ENCODE measurements around the gene TRAPPC2L.

DNA sequence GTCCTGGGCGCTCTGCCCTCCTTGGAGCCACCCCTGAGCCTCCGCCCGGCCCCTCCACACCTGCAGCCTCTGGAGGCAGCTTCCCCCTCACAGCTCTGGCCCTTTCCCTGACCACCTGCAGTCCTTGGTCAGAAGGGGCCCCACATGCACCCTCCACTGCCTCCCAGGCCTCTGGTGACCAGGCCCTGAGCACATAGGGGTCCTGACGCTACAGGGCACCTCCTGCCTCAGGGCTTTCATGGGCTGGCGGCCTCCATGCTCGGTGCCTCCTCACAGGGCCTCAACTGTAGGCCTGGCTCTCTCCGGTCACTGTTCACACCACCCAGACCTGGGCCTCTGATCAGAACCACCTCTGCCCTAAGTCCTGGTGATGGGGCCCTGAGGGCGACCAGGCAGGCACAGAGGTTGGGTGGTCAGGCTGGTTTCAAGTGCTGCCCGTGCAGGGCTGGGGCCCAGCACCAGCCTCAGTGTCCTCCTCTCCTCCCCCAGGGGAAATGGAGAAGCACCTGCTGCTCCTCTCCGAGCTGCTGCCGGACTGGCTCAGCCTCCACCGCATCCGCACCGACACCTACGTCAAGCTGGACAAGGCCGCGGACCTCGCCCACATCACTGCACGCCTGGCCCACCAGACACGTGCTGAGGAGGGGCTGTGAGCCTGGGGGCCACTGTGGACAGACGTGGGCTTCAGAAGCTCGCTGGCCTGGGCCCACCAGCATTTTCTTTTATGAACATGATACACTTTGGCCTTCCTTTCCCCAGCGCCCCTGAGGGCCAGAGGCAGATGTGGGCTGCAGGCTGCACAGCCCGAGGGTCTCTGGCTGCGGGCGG, 49.1 kb upstream of the TRAPPC2L start:
- TF ChIP-seq, protein P1, sequence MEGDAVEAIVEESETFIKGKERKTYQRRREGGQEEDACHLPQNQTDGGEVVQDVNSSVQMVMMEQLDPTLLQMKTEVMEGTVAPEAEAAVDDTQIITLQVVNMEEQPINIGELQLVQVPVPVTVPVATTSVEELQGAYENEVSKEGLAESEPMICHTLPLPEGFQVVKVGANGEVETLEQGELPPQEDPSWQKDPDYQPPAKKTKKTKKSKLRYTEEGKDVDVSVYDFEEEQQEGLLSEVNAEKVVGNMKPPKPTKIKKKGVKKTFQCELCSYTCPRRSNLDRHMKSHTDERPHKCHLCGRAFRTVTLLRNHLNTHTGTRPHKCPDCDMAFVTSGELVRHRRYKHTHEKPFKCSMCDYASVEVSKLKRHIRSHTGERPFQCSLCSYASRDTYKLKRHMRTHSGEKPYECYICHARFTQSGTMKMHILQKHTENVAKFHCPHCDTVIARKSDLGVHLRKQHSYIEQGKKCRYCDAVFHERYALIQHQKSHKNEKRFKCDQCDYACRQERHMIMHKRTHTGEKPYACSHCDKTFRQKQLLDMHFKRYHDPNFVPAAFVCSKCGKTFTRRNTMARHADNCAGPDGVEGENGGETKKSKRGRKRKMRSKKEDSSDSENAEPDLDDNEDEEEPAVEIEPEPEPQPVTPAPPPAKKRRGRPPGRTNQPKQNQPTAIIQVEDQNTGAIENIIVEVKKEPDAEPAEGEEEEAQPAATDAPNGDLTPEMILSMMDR (IDR thresholded peaks at IDR 0.05; ENCODE audit: insufficient read depth, low read length): no peak
- TF ChIP-seq GABPA (IDR thresholded peaks at IDR 0.05; ENCODE audit: low read depth) (no peak), POLR2AphosphoS5 (IDR thresholded peaks at IDR 0.05; ENCODE audit: low read depth) (no peak; the same call in 1 of the 2 replicates), REST (IDR thresholded peaks at IDR 0.05; ENCODE audit: insufficient replicate concordance, low read depth) (no peak), SPI1 (IDR thresholded peaks at IDR 0.05; ENCODE audit: borderline replicate concordance, low read depth) (no peak)

Measured in HL-60 (cell line).